Lower lobe of right lung (tissue), 2 donors: ENCODE results near the gene LSAMP. TPM values are rescaled to one million over a fixed set of nuclear protein-coding genes. Genes with fewer than 3 reads are reported as not detected.

Source experiments
- ATAC-seq, 2 donors: fragments of 200-7000 bp; cut with Tn5 transposase; one replicate each; pipeline ENCODE4 v1.9.1; 2020 to 2022; ENCODE audit warnings: mild to moderate bottlenecking in 2 of 2, moderate library complexity in 2 of 2
- DNase-seq: peaks from one replicate; pipeline ENCODE4 v3.0.0-alpha.2; 2020
- H3K27ac ChIP-seq: fragments of 200-600 bp; one replicate; pipeline ENCODE4 v1.8.0; 2022
- H3K27me3 ChIP-seq: fragments of 200-600 bp; one replicate; pipeline ENCODE4 v1.8.0; 2022; ENCODE audit warnings: low read depth
- H3K36me3 ChIP-seq: fragments of 200-600 bp; one replicate; pipeline ENCODE4 v1.8.0; 2022; ENCODE audit warnings: mild to moderate bottlenecking
- H3K4me1 ChIP-seq: fragments of 200-600 bp; one replicate; pipeline ENCODE4 v1.8.0; 2022
- H3K4me3 ChIP-seq: fragments of 200-600 bp; one replicate; pipeline ENCODE4 v1.8.0; 2022; ENCODE audit warnings: mild to moderate bottlenecking
- H3K9me3 ChIP-seq: fragments of 200-600 bp; one replicate; pipeline ENCODE4 v1.8.0; 2022
- intact Hi-C: fragments of 100-400 bp; cut with DNase I; formaldehyde crosslinking; loops from one replicate; pipeline ENCODE4 v1.11.0; 2022
- total RNA-seq: library from RNA; stranded (reverse); fragmentation: NEBNext Ultra II Directional; extraction: Animal tissue kit (Norgen Biotek cat#: 25700); gene quantifications from one replicate; pipeline ENCODE4 v1.2.1, GENCODE V29; 2021
- TF ChIP-seq, protein P1 (sequence below): fragments of 200-600 bp; IDR thresholded peaks from one replicate; pipeline ENCODE4 v1.8.0; 2022; ENCODE audit warnings: antibody characterized with exemption, mild to moderate bottlenecking
- donor health status: DM: no; HTN: yes; CAD: no; lungs with severe emphysema.

Gene LSAMP
- total RNA-seq, 1 donor from 2014 or later = 20.1 TPM

DNA sequence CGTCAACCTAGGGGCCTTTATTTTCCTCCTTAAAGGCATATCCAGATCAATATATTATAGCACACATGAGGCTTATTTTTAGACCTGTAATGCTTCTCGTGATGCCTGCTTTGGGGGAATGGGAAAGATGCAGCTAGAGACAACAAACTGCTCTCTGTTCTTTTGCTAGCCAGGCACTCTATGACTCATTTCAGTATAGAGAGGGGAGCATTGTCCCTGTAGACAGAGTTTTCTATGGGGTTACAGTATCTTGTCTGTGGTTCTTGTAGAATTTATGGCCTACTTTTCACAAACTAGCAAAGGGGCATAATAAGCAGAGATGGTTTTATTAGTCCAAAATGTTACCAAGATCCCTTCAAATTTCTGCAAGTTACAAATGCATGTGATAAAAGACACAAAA is 305.6 kb downstream of the LSAMP start:
- no peak overlapping the region for H3K4me3 ChIP-seq
- no peaks in the 10 kb centered on the region for H3K36me3 ChIP-seq
- no peaks in the 10 kb centered on the region for H3K9me3 ChIP-seq
- DNase-seq (no peak), ATAC-seq (no peak)
- no peaks in the 10 kb centered on the region for H3K27me3 ChIP-seq
- intact Hi-C loops = no loop called here
- H3K4me1 ChIP-seq = peaks cover 11% of the 10 kb centered on the region
- TF ChIP-seq, protein P1, sequence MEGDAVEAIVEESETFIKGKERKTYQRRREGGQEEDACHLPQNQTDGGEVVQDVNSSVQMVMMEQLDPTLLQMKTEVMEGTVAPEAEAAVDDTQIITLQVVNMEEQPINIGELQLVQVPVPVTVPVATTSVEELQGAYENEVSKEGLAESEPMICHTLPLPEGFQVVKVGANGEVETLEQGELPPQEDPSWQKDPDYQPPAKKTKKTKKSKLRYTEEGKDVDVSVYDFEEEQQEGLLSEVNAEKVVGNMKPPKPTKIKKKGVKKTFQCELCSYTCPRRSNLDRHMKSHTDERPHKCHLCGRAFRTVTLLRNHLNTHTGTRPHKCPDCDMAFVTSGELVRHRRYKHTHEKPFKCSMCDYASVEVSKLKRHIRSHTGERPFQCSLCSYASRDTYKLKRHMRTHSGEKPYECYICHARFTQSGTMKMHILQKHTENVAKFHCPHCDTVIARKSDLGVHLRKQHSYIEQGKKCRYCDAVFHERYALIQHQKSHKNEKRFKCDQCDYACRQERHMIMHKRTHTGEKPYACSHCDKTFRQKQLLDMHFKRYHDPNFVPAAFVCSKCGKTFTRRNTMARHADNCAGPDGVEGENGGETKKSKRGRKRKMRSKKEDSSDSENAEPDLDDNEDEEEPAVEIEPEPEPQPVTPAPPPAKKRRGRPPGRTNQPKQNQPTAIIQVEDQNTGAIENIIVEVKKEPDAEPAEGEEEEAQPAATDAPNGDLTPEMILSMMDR = no peak
- no peak overlapping the region for H3K27ac ChIP-seq

GRCh38 chr3:116135457-116136085 is 309.7 kb downstream of the LSAMP start:
- Histone ChIP-seq H3K9me3 (no peaks in the 10 kb centered on the region), H3K27ac (peak overlapping the region; percentile 5), H3K4me3 (no peak overlapping the region), H3K36me3 (no peaks in the 10 kb centered on the region), H3K27me3 (no peaks in the 10 kb centered on the region), H3K4me1 (peaks cover 11% of the 10 kb centered on the region)
- DNase-seq (no peak), ATAC-seq (peak; percentile 56)
- TF ChIP-seq, protein P1 = no peak
- intact Hi-C loops = no loop called here

GRCh38 chr3:116129187-116129946 is 315.9 kb downstream of the LSAMP start:
- DNase-seq (no peak), ATAC-seq (no peak)
- no peaks in the 10 kb centered on the region for H3K27me3 ChIP-seq
- H3K27ac ChIP-seq = no peak overlapping the region
- H3K9me3 ChIP-seq = no peaks in the 10 kb centered on the region
- intact Hi-C loops = no loop called here
- no peaks in the 10 kb centered on the region for H3K4me1 ChIP-seq
- H3K36me3 ChIP-seq = no peaks in the 10 kb centered on the region
- no peak overlapping the region for H3K4me3 ChIP-seq
- TF ChIP-seq, protein P1 = no peak

DNA sequence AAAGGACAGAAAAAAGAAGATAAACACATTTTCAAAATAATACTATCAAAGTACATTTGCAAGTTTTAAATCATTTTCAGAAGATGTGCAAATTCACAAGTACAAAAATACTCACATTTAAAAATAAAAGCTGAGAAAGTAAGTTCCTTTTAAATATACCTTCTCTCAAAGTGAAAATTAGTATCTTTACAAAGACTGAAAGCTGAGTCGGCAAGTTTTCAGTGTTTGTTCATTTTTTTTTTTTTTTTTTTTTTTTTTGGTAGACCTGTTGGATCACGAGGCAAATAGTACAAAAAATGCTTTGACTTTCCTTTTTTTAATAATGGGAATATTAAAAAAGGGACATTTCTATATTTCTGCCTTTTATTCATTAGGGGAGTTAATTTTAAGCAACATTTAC is 317.8 kb downstream of the LSAMP start:
- H3K9me3 ChIP-seq = no peaks in the 10 kb centered on the region
- intact Hi-C loops = no loop called here
- no peaks in the 10 kb centered on the region for H3K27me3 ChIP-seq
- H3K36me3 ChIP-seq = no peaks in the 10 kb centered on the region
- DNase-seq = no peak
- no peak for ATAC-seq
- no peak overlapping the region for H3K27ac ChIP-seq
- H3K4me1 ChIP-seq = no peaks in the 10 kb centered on the region
- TF ChIP-seq, protein P1 = no peak
- no peak overlapping the region for H3K4me3 ChIP-seq

- Histone ChIP-seq H3K4me1 (no peaks in the 10 kb centered on the region), H3K9me3 (no peaks in the 10 kb centered on the region), H3K27me3 (no peaks in the 10 kb centered on the region), H3K27ac (no peak overlapping the region), H3K36me3 (no peaks in the 10 kb centered on the region), H3K4me3 (no peak overlapping the region)
- intact Hi-C loops = no loop called here
- ATAC-seq (no peak), DNase-seq (no peak)
- TF ChIP-seq, protein P1 = no peak
These were observed 321.1 kb downstream of the LSAMP start for GRCh38 chr3:116124166-116124565.
